ENCODE data around the gene TENT4A.
"Not testable (repeated sequence)": the region's sequence is repeated elsewhere in the genome, so short reads cannot be mapped to it uniquely, and the experiment has no call there.

Gene TENT4A

GRCh38 chr5:6770826-6771607 lies 57.8 kb downstream of the TENT4A start:
- ChIA-PET CTCF (interaction anchor here (1.1 to 1.2 kb wide), 2 partner anchors 10 kb away, joined by 3 to 4 read pairs; no protein-coding TSS in a partner anchor), POLR2A (no interaction called here)
- no peak overlapping the region for H3K4me3 ChIP-seq (ENCODE audit: low read depth, low read length)
- TF ChIP-seq CTCF (IDR thresholded peaks at IDR 0.05; ENCODE audit: insufficient read depth, low read length, missing control alignments): no peak
- DNase-seq (ENCODE audit: low read depth, low spot score): no peak

DNA sequence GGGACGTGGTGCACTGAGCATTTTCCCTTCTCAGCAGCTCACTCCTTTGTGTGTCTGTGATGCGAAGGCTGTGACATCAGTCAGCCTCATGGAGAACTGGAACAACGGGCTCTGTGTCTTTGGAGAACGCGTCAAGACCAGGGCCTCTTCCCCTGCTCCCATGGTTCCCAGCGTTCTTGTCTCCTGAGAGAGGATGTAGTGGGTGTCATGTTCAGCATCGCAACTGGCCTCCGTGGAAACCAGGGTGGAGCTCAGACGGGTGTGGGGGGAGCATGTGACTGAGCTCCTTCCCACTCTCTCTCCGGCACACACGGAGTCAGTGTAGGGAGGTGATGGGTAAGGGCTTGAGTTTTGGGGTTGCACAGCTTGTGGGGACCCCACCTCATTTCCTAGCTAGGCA lies 59.7 kb downstream of the TENT4A start:
- ChIA-PET CTCF (interaction anchor here (0.7 kb wide), 1 partner anchor 9 kb away, joined by 3 read pairs; no protein-coding TSS in a partner anchor), POLR2A (no interaction called here)
- DNase-seq (ENCODE audit: low read depth, low spot score): no peak
- no peak overlapping the region for H3K4me3 ChIP-seq (ENCODE audit: low read depth, low read length)
- TF ChIP-seq CTCF (IDR thresholded peaks at IDR 0.05; ENCODE audit: insufficient read depth, low read length, missing control alignments): no peak

DNA sequence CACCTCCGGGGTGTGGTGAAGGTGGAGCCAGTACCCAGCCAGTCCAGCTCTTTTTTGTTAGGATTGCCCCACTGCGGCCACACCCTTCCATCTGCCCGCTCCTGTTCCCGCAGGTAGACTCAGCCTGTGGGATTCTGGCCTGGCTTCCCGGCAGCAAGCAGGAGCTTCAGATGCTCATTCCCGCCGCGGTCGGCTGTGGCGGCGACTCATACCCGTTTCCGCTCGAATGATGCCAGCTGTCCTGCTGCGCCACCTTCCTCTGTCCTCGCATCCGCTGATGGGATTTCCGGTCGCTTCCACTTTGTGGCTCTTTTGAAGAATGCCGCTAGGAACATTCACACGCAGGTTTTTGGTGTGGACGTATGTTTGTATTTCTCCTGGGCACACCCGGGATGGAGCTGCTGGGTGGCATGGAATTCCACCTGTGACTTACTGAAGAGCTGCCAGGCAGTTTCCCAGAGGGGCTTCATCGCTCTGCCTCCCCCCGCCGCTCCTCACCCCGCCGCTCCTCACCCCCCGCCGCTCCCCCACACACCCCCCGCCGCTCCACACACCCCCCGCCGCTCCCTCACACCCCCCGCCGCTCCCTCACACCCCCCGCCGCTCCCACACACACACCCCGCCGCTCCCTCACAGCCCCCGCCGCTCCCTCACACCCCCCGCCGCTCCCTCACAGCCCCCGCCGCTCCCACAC lies 60.3 kb downstream of the TENT4A start:
- ChIA-PET POLR2A (no interaction called here), CTCF (interaction anchor here (0.7 kb wide), 1 partner anchor 8 kb away, joined by 3 read pairs; no protein-coding TSS in a partner anchor)
- no peak overlapping the region for H3K4me3 ChIP-seq (ENCODE audit: low read depth, low read length)
- DNase-seq (ENCODE audit: low read depth, low spot score): no peak
- TF ChIP-seq CTCF (IDR thresholded peaks at IDR 0.05; ENCODE audit: insufficient read depth, low read length, missing control alignments): no peak

DNA sequence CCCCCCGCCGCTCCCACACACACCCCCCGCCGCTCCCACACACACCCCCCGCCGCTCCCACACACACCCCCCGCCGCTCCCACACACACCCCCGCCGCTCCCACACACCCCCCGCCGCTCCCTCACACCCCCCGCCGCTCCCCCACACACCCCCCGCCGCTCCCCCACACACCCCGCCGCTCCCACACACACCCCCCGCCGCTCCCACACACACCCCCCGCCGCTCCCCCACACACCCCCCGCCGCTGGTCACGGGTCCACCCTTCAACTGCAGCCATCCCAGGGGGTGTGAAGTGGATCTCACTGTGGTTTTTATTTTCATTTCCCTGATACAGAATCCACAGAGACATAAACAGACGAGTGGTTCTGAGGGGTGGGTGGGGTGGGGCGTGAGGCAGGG lies 61.0 kb downstream of the TENT4A start:
- H3K4me3 ChIP-seq (ENCODE audit: low read depth, low read length); DNase-seq (ENCODE audit: low read depth, low spot score); POLR2A ChIA-PET: not testable (repeated sequence)
- CTCF ChIA-PET: interaction anchor here (5.5 kb wide), 1 partner anchor 9 kb away, joined by 28 read pairs; no protein-coding TSS in a partner anchor

GRCh38 chr5:6774721-6775204 lies 61.5 kb downstream of the TENT4A start:
- no peak overlapping the region for H3K4me3 ChIP-seq (ENCODE audit: low read depth, low read length)
- CTCF ChIA-PET: interaction anchor here (5.5 kb wide), 1 partner anchor 10 kb away, joined by 28 read pairs; no protein-coding TSS in a partner anchor
- no peak for DNase-seq (ENCODE audit: low read depth, low spot score)
- no peak for TF ChIP-seq CTCF (IDR thresholded peaks at IDR 0.05; ENCODE audit: insufficient read depth, low read length, missing control alignments)
- POLR2A ChIA-PET: no interaction called here

GRCh38 chr5:6775571-6775970 lies 62.3 kb downstream of the TENT4A start:
- H3K4me3 ChIP-seq (ENCODE audit: low read depth, low read length): no peak overlapping the region
- TF ChIP-seq CTCF (IDR thresholded peaks at IDR 0.05; ENCODE audit: insufficient read depth, low read length, missing control alignments): no peak
- CTCF ChIA-PET: interaction anchor here (1.3 to 5.5 kb wide), 2 partner anchors 10 to 61 kb away, joined by 3 to 28 read pairs; no protein-coding TSS in a partner anchor
- POLR2A ChIA-PET: no interaction called here
- DNase-seq (ENCODE audit: low read depth, low spot score): no peak
